LNCAP (cell line): ENCODE data around the gene PRKAA1.

Experiments used
- CTCF ChIP-seq: fragments of 450-650 bp; IDR thresholded peaks from 2 replicates; pipeline ENCODE4 v1.5.1; 2017; ENCODE audit warnings: mild to moderate bottlenecking

Gene PRKAA1

GRCh38 chr5:40779561-40779960 is 18.6 kb downstream of the PRKAA1 start:
- TF ChIP-seq CTCF, result no peak

- no peak for TF ChIP-seq CTCF
Measured at GRCh38 chr5:40778133-40778532, 20.0 kb downstream of the PRKAA1 start.

- no peak for TF ChIP-seq CTCF
Measured at GRCh38 chr5:40776658-40776977, 21.6 kb downstream of the PRKAA1 start.

- TF ChIP-seq CTCF, result no peak
Measured at GRCh38 chr5:40775846-40776657, 22.1 kb downstream of the PRKAA1 start.

GRCh38 chr5:40775085-40775845 is 22.9 kb downstream of the PRKAA1 start:
- TF ChIP-seq CTCF, result no peak

GRCh38 chr5:40774623-40775022 is 23.6 kb downstream of the PRKAA1 start:
- peak; percentile 28; the same call in 1 of the 2 replicates for TF ChIP-seq CTCF

GRCh38 chr5:40770764-40771163 is 27.4 kb downstream of the PRKAA1 start:
- TF ChIP-seq CTCF, result no peak
